Nephron progenitor cell (in vitro differentiated cells): Measurements from ENCODE around the gene FTO.

Source experiments
- DNase-seq: peaks from one replicate; pipeline ENCODE4 v3.0.0; 2021
- H3K27ac Mint-ChIP-seq: 2 replicates; pipeline ENCODE4 v1.8.0; 2021; ENCODE audit warnings: mild to moderate bottlenecking, moderate library complexity, mixed read lengths
- H3K27me3 Mint-ChIP-seq: 2 replicates; pipeline ENCODE4 v1.8.0; 2021; ENCODE audit warnings: mild to moderate bottlenecking, low read depth, mixed read lengths; ENCODE audit not compliant: poor library complexity
- H3K36me3 Mint-ChIP-seq: 2 replicates; pipeline ENCODE4 v1.8.0; 2021; ENCODE audit warnings: low read depth, mixed read lengths
- H3K4me1 Mint-ChIP-seq: 2 replicates; pipeline ENCODE4 v1.8.0; 2021; ENCODE audit warnings: mixed read lengths
- H3K4me3 Mint-ChIP-seq: 2 replicates; pipeline ENCODE4 v1.8.0; 2021; ENCODE audit warnings: mild to moderate bottlenecking, moderate library complexity, mixed read lengths
- H3K9me3 Mint-ChIP-seq: 2 replicates; pipeline ENCODE4 v1.8.0; 2021; ENCODE audit warnings: mild to moderate bottlenecking, moderate library complexity, mixed read lengths
- CTCF ChIP-seq: fragments of 200-600 bp; sonication (generic); IDR thresholded peaks from 2 replicates; pipeline ENCODE4 v1.5.0; 2021; ENCODE audit warnings: antibody characterized with exemption

Gene FTO

GRCh38 chr16:53804467-53804866 is 100.5 kb downstream of the FTO start:
- no peak for DNase-seq
- no peak for TF ChIP-seq CTCF
- no peaks in the 10 kb centered on the region for H3K27me3 Mint-ChIP-seq

DNA sequence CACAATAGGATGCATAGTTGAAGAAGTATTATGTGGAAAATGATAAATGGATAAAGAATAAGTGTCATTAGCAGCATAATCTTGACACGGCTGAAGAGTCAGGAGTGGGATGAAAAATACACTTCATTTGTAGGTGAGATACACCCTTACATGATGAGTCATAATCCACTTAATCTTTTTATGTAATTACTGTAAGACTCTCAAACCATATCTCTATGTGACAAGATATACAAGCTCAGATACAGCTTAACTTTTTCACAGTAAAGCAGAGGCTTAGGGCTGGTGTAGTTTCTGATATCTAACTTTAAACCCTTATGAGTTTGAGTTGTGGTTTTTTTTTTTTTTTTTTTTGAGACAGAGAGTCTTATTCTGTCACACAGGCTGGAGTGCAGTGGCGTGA is 101.2 kb downstream of the FTO start:
- Mint-ChIP-seq H3K4me1 (peaks cover 1% of the 10 kb centered on the region), H3K36me3 (peaks cover 21% of the 10 kb centered on the region), H3K9me3 (peaks cover 15% of the 10 kb centered on the region), H3K4me3 (no peak overlapping the region), H3K27me3 (no peaks in the 10 kb centered on the region), H3K27ac (no peak overlapping the region)
- no peak for TF ChIP-seq CTCF
- no peak for DNase-seq

More at GRCh38 chr16:53804467-53804866, 100.5 kb downstream of the FTO start:
- no peaks in the 10 kb centered on the region for H3K4me1 Mint-ChIP-seq
- no peak overlapping the region for H3K27ac Mint-ChIP-seq
- peaks cover 26% of the 10 kb centered on the region for H3K36me3 Mint-ChIP-seq
- H3K9me3 Mint-ChIP-seq, result peaks cover 19% of the 10 kb centered on the region
- no peak overlapping the region for H3K4me3 Mint-ChIP-seq

DNA sequence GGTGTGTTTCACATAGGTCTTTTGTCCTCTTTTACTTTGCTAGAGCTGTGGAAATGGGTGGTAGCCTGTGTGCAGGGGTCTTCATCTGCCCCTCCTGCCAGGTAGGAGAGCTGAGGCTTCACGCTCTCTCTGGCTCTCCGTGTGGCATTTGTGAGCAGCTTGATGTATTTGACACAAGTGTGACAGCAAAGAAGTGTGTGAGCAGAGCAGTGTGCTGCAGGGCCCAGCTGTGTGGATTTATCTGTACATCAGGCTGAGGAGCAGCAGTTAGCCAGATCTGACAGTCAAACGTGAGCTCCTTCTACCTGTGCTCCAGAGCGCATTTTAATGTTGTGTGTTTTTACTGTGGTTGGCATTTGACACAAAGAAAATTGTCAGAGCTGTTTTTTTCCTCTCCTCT is 101.8 kb downstream of the FTO start:
- Mint-ChIP-seq H3K27ac (no peak overlapping the region), H3K27me3 (no peaks in the 10 kb centered on the region), H3K36me3 (peaks cover 24% of the 10 kb centered on the region), H3K4me1 (peaks cover 6% of the 10 kb centered on the region), H3K4me3 (no peak overlapping the region), H3K9me3 (peaks cover 15% of the 10 kb centered on the region)
- TF ChIP-seq CTCF, result no peak
- no peak for DNase-seq

DNA sequence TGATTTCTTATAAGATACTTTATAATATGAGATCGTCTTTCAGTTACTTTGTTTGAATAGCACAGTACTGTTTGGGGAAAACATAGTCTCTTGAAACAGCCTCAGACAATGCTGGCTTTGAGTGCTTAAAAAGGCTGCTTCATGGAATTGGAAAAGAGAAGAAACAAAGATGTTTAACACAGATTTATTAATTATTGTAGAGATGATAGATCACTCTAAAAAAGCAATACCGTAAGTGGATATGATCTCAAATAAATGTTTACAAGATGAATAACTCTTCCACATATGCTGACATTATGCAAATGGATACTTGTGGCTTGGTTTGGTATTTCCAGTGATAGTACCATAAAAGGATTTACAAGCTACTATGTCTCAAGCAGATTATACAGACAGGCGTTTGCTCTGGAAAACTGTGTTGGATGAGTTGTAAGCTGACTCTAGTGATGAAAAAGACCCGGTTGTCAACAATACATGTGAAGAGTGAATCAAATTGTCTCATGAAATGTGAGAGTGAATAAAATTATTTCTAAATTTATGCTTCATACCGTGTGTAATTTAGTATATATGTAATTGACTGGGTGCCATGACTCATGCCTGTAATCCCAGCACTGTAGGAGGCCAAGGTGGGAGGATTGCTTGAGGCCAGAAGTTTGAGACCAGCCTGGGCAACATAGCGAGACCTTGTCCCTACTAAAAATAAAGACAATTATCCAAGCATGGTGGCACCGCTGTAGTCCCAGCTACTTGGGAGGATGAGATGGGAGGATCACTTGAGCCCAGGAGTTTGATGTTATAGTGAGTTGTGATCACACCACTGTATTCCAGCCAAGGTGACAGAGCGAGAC is 105.4 kb downstream of the FTO start:
- H3K27ac Mint-ChIP-seq, result no peak overlapping the region
- no peak for TF ChIP-seq CTCF
- H3K9me3 Mint-ChIP-seq, result no peaks in the 10 kb centered on the region
- H3K36me3 Mint-ChIP-seq, result peaks cover 25% of the 10 kb centered on the region
- no peaks in the 10 kb centered on the region for H3K27me3 Mint-ChIP-seq
- H3K4me1 Mint-ChIP-seq, result peaks cover 6% of the 10 kb centered on the region
- DNase-seq, result no peak
- no peak overlapping the region for H3K4me3 Mint-ChIP-seq

GRCh38 chr16:53812914-53813313 is 109.0 kb downstream of the FTO start:
- H3K4me3 Mint-ChIP-seq, result no peak overlapping the region
- no peaks in the 10 kb centered on the region for H3K27me3 Mint-ChIP-seq
- H3K27ac Mint-ChIP-seq, result no peak overlapping the region
- DNase-seq, result no peak
- TF ChIP-seq CTCF, result no peak
- peaks cover 6% of the 10 kb centered on the region for H3K4me1 Mint-ChIP-seq
- H3K36me3 Mint-ChIP-seq, result peaks cover 45% of the 10 kb centered on the region
- no peaks in the 10 kb centered on the region for H3K9me3 Mint-ChIP-seq

DNA sequence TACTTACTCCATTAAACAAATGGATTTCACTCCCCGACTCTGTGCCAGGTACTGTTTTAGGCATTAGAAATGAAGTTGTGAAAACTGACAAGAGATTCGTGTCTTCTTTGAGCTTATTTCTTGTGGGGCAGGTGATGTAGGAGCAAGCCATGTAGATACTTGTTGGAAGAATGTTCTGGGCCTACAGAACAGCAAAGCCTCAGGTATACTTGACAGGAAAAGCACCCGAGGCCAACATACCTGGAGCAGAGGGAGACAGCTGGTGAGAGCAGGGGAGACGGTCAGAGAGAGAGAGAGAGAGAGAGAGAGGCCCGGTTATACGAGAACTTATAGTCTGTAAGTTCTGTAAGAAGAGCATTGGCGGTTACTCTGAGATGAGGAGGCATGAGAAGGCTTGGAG is 110.8 kb downstream of the FTO start:
- TF ChIP-seq CTCF, result no peak
- no peak overlapping the region for H3K27ac Mint-ChIP-seq
- no peak overlapping the region for H3K4me3 Mint-ChIP-seq
- H3K4me1 Mint-ChIP-seq, result peaks cover 6% of the 10 kb centered on the region
- no peaks in the 10 kb centered on the region for H3K27me3 Mint-ChIP-seq
- DNase-seq, result no peak
- peaks cover 45% of the 10 kb centered on the region for H3K36me3 Mint-ChIP-seq
- H3K9me3 Mint-ChIP-seq, result no peaks in the 10 kb centered on the region
